GM20000 (cell line): Measurements from ENCODE around the gene DCLRE1C.
"Not testable (repeated sequence)": the region's sequence is repeated elsewhere in the genome, so short reads cannot be mapped to it uniquely, and the experiment has no call there.

ENCODE experiments used
- DNase-seq: peaks from one replicate; pipeline ENCODE4 v3.0.0; 2012; ENCODE audit warnings: low spot score
- TF ChIP-seq, protein P1 (sequence below): IDR thresholded peaks from 2 replicates; pipeline ENCODE4 v1.5.1; 2012; ENCODE audit warnings: mild to moderate bottlenecking, control low read depth; ENCODE audit errors: extremely low read depth, missing control alignments

Gene DCLRE1C

GRCh38 chr10:14875941-14876340 lies 78.0 kb downstream of the DCLRE1C start:
- TF ChIP-seq, protein P1, sequence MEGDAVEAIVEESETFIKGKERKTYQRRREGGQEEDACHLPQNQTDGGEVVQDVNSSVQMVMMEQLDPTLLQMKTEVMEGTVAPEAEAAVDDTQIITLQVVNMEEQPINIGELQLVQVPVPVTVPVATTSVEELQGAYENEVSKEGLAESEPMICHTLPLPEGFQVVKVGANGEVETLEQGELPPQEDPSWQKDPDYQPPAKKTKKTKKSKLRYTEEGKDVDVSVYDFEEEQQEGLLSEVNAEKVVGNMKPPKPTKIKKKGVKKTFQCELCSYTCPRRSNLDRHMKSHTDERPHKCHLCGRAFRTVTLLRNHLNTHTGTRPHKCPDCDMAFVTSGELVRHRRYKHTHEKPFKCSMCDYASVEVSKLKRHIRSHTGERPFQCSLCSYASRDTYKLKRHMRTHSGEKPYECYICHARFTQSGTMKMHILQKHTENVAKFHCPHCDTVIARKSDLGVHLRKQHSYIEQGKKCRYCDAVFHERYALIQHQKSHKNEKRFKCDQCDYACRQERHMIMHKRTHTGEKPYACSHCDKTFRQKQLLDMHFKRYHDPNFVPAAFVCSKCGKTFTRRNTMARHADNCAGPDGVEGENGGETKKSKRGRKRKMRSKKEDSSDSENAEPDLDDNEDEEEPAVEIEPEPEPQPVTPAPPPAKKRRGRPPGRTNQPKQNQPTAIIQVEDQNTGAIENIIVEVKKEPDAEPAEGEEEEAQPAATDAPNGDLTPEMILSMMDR: no peak
- no peak for DNase-seq

DNA sequence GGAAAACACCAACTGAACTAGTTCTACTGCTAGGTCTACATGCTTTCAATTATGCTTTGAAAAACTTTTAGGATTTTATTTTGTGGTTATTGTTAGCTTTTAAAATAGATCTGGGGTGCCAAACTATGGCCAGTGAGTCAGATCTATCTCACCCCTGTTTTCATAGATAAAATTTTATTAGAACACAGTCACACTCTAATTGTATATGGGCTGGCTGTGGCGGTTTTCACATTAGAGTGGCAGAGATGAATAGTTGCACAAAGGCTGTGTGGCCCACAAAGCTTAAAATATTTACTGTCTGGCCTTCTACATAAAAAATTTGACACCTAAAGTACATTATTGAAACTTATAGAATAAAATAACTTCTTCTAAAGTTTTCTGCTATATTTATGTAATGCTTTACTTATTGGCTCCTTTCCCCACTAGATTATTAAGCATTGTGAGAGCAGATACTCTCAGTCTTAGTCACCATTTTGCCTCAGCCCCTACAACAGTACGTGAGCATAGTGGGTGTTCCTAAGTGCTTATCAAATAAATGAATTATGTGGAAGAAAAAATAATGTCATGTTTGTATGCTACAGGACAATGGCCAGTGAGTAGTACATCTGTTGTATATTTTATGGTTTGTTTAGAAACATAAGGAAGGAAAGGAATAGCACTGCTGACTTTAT lies 80.7 kb downstream of the DCLRE1C start:
- TF ChIP-seq, protein P1: no peak
- DNase-seq: peak; percentile 26

- not testable (repeated sequence) for DNase-seq
These were observed 89.0 kb downstream of the DCLRE1C start for GRCh38 chr10:14864871-14865270.

DNA sequence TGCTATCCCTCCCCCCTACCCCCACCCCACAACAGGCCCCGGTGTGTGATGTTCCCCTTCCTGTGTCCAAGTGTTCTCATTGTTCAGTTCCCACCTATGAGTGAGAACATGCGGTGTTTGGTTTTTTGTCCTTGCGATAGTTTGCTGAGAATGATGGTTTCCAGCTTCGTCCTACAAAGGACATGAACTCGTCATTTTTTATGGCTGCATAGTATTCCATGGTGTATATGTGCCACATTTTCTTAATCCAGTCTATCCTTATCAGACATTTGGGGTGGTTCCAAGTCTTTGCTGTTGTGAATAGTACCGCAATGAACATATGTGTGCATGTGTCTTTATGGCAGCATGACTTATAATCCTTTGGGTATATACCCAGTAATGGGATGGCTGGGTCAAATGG lies 89.4 kb downstream of the DCLRE1C start:
- DNase-seq: not testable (repeated sequence)

DNA sequence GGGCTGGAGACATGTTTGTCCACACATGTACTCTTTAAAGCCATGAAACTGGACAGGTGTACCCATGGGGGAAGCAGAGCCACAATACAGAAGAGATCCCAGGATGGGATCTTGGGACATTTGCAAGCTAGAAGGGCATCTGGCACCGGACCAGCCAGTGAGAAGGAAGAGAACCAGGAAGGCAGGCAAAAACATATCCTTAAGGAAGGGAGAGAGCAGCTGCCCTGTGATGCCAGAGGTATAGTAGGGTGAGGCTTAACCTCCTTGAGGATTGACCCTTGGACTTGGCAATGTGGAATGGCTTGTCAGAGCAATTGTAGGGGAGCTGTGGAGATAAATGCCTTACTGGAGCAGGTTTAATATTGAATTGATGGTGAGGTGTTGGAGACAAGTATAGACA lies 93.1 kb downstream of the DCLRE1C start:
- DNase-seq: no peak
- TF ChIP-seq, protein P1: no peak

GRCh38 chr10:14859775-14860174 lies 94.1 kb downstream of the DCLRE1C start:
- DNase-seq: no peak
- TF ChIP-seq, protein P1: no peak

GRCh38 chr10:14859043-14859442 lies 94.9 kb downstream of the DCLRE1C start:
- TF ChIP-seq, protein P1: no peak
- DNase-seq: no peak

DNA sequence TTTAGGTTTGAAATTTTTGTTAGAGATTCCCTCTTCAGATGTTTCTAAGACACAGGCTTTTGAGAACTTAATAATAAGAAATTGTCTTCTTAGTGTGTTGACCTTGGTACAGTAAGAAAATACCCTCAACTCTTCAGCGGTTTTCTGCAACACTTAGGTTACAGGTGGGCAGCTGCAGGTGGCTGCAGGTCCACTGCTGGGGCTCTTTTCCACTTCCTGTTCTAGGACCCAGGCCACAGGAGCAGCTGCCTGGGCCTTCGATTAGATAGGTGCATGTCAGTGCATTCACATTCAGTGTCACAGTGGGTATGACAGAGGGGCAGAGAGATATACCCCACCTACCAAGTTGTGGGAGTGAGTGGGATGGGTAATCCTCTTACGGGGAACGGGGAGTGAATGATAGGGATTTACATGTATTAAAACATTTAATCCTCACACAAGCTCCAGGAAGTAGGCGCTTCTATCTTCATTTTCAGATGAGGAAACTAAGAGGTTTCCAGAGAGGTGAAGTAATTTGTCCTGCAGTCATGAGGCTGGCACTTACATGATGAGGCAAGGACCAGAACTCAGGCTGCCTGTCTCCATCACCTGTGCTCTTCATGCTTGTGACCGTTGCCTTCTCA lies 95.4 kb downstream of the DCLRE1C start:
- no peak for DNase-seq
- TF ChIP-seq, protein P1: no peak
